ENCODE measurements around the gene PAQR9.

- TF ChIP-seq EZH2 (IDR thresholded peaks at IDR 0.05; ENCODE audit: insufficient read depth, low read length): no peak
- TF ChIP-seq CTCF (IDR thresholded peaks at IDR 0.05; ENCODE audit: insufficient read depth, low read depth, low read length): no peak
Measured at GRCh38 chr3:142958707-142959106, 4.8 kb downstream of the PAQR9 start.
